BJ (cell line): Measurements from ENCODE around the gene TTC9. TPM values are rescaled to one million over a fixed set of nuclear protein-coding genes. Genes with fewer than 3 reads are reported as not detected.

Experiments
- CTCF ChIA-PET: fragments of 350-600 bp; formaldehyde crosslinking; extraction: SDS; loops from one replicate; lab custom pipeline; 2021; ENCODE audit warnings: antibody characterized with exemption, inconsistent platforms; lab: Yijun Ruan, JAX
- POLR2A ChIA-PET: fragments of 300-600 bp; sonication (Branson Sonifier 250); formaldehyde crosslinking; extraction: SDS; loops from one replicate; lab custom pipeline; 2021; ENCODE audit warnings: antibody characterized with exemption; lab: Charles Lee
- DNase-seq: peaks from one replicate; pipeline ENCODE4 v3.0.0-alpha.2; 2011; ENCODE audit warnings: low read depth
- H3K27me3 ChIP-seq: 2 replicates; pipeline ENCODE4 v1.6.0; 2011; ENCODE audit warnings: low read length; ENCODE audit not compliant: control insufficient read depth, insufficient read depth
- H3K36me3 ChIP-seq: 2 replicates; pipeline ENCODE4 v1.5.1; 2011; ENCODE audit warnings: low read length; ENCODE audit not compliant: control insufficient read depth, insufficient read depth
- H3K4me3 ChIP-seq: 2 replicates; pipeline ENCODE4 v1.5.1; 2011; ENCODE audit warnings: low read depth, mild to moderate bottlenecking, control low read depth, low read length
- polyA plus RNA-seq: library from polyadenylated mRNA; depleted of rRNA; stranded (reverse); fragments of >200 nt; gene quantifications from 2 replicates; pipeline ENCODE4 v1.2.3, GENCODE V29; 2011
- TF ChIP-seq, protein P1 (sequence below): IDR thresholded peaks from 2 replicates; pipeline ENCODE4 v1.5.1; 2011; ENCODE audit warnings: low read depth, mild to moderate bottlenecking, control low read depth, inconsistent platforms, low read length, moderate library complexity; ENCODE audit not compliant: insufficient read depth

TTC9 gene
- polyA plus RNA-seq, 1 experiment, result 0.32 TPM

DNA sequence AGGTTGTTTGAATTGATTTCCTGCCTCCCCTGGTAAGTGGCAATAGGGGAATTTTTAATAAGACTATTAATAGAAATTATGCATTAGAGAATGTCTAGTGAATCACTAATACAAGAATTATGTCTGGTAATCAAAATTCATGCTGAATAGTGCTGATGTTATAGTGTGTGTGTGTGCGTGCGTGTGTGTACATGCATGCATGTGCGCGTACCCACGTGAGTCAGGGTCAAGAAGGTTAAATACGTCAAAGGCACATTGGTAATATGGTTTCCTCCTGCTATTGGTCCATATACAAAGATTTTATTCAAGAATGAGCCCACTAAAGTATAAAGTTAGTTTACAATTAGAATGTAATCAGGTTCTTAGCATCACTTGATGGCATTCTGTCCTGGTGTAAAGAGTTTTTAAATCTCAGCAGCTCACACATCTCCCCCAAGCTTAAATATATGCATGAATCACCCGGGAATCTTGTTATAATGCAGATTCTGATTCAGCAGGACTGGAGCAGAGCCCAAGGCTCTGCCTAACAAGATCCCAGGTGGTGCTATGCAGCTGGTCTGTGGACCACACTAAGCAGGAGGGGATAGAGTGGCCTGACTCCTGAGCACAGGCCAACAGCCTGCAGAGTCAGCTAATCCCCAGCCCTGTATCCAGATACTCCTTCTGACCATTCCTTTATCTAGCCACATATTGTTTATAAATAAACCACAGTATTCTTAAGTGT, 43.9 kb downstream of the TTC9 start:
- ChIA-PET CTCF (no interaction called here), POLR2A (no interaction called here)
- H3K36me3 ChIP-seq, result no peaks in the 10 kb centered on the region
- no peak for DNase-seq
- TF ChIP-seq, protein P1, sequence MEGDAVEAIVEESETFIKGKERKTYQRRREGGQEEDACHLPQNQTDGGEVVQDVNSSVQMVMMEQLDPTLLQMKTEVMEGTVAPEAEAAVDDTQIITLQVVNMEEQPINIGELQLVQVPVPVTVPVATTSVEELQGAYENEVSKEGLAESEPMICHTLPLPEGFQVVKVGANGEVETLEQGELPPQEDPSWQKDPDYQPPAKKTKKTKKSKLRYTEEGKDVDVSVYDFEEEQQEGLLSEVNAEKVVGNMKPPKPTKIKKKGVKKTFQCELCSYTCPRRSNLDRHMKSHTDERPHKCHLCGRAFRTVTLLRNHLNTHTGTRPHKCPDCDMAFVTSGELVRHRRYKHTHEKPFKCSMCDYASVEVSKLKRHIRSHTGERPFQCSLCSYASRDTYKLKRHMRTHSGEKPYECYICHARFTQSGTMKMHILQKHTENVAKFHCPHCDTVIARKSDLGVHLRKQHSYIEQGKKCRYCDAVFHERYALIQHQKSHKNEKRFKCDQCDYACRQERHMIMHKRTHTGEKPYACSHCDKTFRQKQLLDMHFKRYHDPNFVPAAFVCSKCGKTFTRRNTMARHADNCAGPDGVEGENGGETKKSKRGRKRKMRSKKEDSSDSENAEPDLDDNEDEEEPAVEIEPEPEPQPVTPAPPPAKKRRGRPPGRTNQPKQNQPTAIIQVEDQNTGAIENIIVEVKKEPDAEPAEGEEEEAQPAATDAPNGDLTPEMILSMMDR, result no peak
- H3K4me3 ChIP-seq, result no peak overlapping the region
- no peaks in the 10 kb centered on the region for H3K27me3 ChIP-seq

DNA sequence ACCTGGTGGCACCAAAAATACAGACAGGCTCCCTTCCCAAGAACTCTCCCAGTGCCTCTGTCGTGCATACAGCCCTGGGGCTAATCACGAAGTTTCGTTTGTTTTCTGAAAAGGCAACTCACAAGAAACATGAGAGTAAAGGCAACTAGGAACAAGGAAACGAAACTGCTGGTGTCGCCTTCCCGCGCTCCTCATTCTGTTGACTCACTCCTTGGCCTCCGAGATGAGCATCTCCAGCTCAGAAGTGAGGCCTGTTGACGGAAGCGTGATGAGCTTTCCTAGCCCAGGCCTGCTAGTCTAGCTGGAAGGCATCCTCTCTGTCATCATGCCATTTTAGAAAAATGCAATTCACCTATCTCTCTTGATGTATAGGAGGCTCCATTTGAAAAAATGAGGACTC, 50.5 kb downstream of the TTC9 start:
- H3K4me3 ChIP-seq, result no peak overlapping the region
- H3K27me3 ChIP-seq, result no peaks in the 10 kb centered on the region; the same call in 1 of the 2 replicates
- no peak for DNase-seq
- POLR2A ChIA-PET, result no interaction called here
- H3K36me3 ChIP-seq, result no peaks in the 10 kb centered on the region
- CTCF ChIA-PET, result interaction anchor here (0.6 kb wide), 1 partner anchor 68 kb away, joined by 4 read pairs; no protein-coding TSS in a partner anchor
- TF ChIP-seq, protein P1, result no peak

DNA sequence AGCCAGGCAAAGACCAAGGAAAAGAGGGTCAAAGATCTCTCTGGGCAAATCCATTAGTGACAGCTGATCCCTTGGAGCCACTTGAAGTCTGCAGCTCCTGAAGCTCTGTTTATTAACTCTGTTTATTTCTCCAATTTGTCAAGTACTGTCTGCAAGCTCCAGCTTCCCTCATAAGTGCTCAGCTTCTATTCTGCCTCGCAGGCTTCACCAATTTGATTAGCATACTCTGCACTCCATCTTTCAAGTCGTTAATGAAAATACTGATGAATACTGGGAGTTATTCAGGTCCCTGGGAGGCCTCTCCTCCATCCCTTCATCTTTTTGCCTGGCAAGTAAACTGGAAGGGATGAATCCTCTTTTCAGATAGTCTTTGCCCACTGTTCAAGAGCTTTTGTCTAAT, 54.3 kb downstream of the TTC9 start:
- DNase-seq, result no peak
- ChIA-PET POLR2A (no interaction called here), CTCF (no interaction called here)

DNA sequence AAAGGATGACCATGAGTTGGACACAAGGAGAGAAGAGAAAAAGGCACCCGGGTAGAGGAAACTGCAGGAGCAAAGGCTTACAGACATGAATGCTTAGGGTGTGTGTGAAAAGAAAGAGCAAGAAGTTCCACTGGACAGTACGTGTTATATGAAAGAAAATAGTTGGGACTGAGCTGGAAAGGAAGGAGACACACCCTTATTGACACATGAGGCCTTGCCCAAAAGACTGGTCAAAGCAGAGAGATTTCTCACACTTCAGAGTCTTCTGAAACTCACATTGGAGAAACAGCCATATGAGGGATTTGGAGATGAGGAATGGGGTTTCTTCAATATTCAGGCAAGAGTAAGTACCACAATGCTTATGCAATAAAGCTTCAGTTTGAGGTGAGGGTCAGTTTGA, 56.0 kb downstream of the TTC9 start:
- peaks cover 2% of the 10 kb centered on the region for H3K27me3 ChIP-seq
- H3K4me3 ChIP-seq, result no peak overlapping the region
- no peak for DNase-seq
- ChIA-PET CTCF (interaction anchor here (0.9 to 1.9 kb wide), 3 partner anchors 8 to 29 kb away, joined by 3 to 5 read pairs (median 4); no protein-coding TSS in a partner anchor), POLR2A (no interaction called here)
- TF ChIP-seq, protein P1, result no peak
- no peaks in the 10 kb centered on the region for H3K36me3 ChIP-seq

More for the DNA sequence above, 54.3 kb downstream of the TTC9 start:
- H3K4me3 ChIP-seq, result no peak overlapping the region
- no peaks in the 10 kb centered on the region for H3K36me3 ChIP-seq
- TF ChIP-seq, protein P1, result no peak
- no peaks in the 10 kb centered on the region; the same call in none of the 2 replicates for H3K27me3 ChIP-seq

DNA sequence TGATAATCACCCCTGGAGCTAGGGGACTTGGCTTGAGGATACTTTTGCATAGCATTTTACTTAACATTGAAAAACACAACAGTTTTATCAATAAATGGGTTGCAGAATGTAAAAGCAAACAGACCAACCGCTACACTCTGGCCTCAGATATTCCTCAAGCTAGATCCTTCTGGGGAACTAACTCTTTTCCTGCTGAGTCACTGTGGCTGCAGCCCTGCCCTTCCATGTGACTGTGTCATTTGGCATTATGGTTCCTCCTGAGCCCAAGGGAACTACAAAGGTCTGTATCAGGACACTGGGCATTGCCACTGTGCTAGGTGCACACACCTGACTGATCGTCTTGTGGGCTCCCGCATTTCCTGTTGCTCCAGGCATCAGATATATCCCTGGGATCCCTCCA, 56.6 kb downstream of the TTC9 start:
- no peaks in the 10 kb centered on the region for H3K36me3 ChIP-seq
- peaks cover 2% of the 10 kb centered on the region for H3K27me3 ChIP-seq
- CTCF ChIA-PET, result interaction anchor here (0.9 to 1.9 kb wide), 3 partner anchors 9 to 28 kb away, joined by 3 to 5 read pairs (median 4); no protein-coding TSS in a partner anchor
- TF ChIP-seq, protein P1, result no peak
- POLR2A ChIA-PET, result no interaction called here
- no peak overlapping the region for H3K4me3 ChIP-seq
- DNase-seq, result no peak
